ENCODE measurements around the gene KRT9. TPM values are rescaled to one million over a fixed set of nuclear protein-coding genes. Genes with fewer than 3 reads are reported as not detected.
A peak's percentile ranks its signal among the peaks of the same experiment; 100 is the strongest.

Gene KRT9
- total and polyA plus RNA-seq, 9 of the 15 experiments (the other 6 are each of a cell fraction or from before 2014, with no cell fraction given): 0.03 TPM; not detected in 8

- Histone ChIP-seq H3K9me1 (ENCODE audit: control insufficient read depth, insufficient read depth, low read length) (no peaks in the 10 kb centered on the region), H3K27me3 (ENCODE audit: control insufficient read depth in 2 of 2, insufficient read depth in 2 of 2, low read length in 2 of 2) (peaks cover 33 to 44% of the 10 kb centered on the region in 2 experiments), H3K9me3 (replicated peaks; ENCODE audit: control insufficient read depth, insufficient read depth, low read depth, low read length) (no peaks in the 10 kb centered on the region), H3K36me3 (ENCODE audit: control insufficient read depth, insufficient read depth, low read length) (no peaks in the 10 kb centered on the region), H3K4me1 (replicated peaks in 1 of 2; ENCODE audit: control insufficient read depth in 2 of 2, insufficient read depth in 2 of 2, low read length in 2 of 2) (no peaks in the 10 kb centered on the region; a peak in 1 of 5 replicates), H2AFZ (ENCODE audit: low read depth, low read length) (no peak overlapping the region), H3K27ac (ENCODE audit: extremely low read depth, low read depth, low read length) (no peak overlapping the region), H3K79me2 (ENCODE audit: control insufficient read depth, insufficient read depth, low read length) (no peaks in the 10 kb centered on the region), H4K20me1 (replicated peaks; ENCODE audit: control insufficient read depth, insufficient read depth, low read length) (no peaks in the 10 kb centered on the region), H3K9ac (ENCODE audit: insufficient read depth in 1 of 2, low read depth in 2 of 2, low read length in 2 of 2) (no peak overlapping the region), H3K4me2 (ENCODE audit: insufficient read depth, low read length) (no peak overlapping the region), H3K4me3 (no peak overlapping the region)
- BruUV-seq (replicated peaks): no TSS peak
- ATAC-seq (no peak), FAIRE-seq (no peak), DNase-seq (ENCODE audit: extremely low read depth in 1 of 4, low spot score in 3 of 4) (peak in 1 of 4 experiments; percentile 41)
- CTCF ChIA-PET (ENCODE audit: low intra/inter-chr PET ratio): interaction anchor here (1.8 kb wide), 1 partner anchor 103 kb away, joined by 6 read pairs; no protein-coding TSS in a partner anchor
- intact Hi-C loops (cut with micrococcal nuclease): no loop called here
- in situ Hi-C loops (cut with MboI): no loop called here
- POLR2A ChIA-PET: interaction anchor here (0.6 to 2.7 kb wide), 2 partner anchors 10 to 853 kb away, joined by 3 to 12 read pairs; no protein-coding TSS in a partner anchor
- WGBS (ENCODE audit: insufficient coverage, low coverage, missing lambda C conversion rate): 0% methylated on average over 2 of the region's 2 CpGs
- TF ChIP-seq ZNF696 (CRISPR knock-in tag; conservative IDR thresholded peaks at IDR 0.05) (no peak), ILK (tag; IDR thresholded peaks at IDR 0.05; ENCODE audit: borderline replicate concordance, low read depth) (no peak), PTTG1 (tag; IDR thresholded peaks at IDR 0.05; ENCODE audit: low read depth) (no peak), STAT5A (IDR thresholded peaks at IDR 0.05; ENCODE audit: borderline replicate concordance, low read length) (no peak), CBFA2T3 (IDR thresholded peaks at IDR 0.05) (peak; percentile 77), ZNF318 (IDR thresholded peaks at IDR 0.05; ENCODE audit: borderline replicate concordance in 1 of 2, low read depth in 1 of 2) (no peak), MED1 (CRISPR knock-in tag; IDR thresholded peaks at IDR 0.05; ENCODE audit: borderline replicate concordance) (no peak), MCM3 (IDR thresholded peaks at IDR 0.05) (no peak), CC2D1A (IDR thresholded peaks at IDR 0.05) (no peak), EGR1 (conservative IDR thresholded peaks at IDR 0.05) (peak; percentile 78), ZNF592 (IDR thresholded peaks at IDR 0.05) (no peak), YBX1 (IDR thresholded peaks at IDR 0.05) (no peak)
Measured at GRCh38 chr17:41559548-41559947, 12.3 kb downstream of the KRT9 start.
